GM19438 (cell line): ENCODE results near the gene PAQR4.

Source experiments
- ATAC-seq: cut with Tn5 transposase; IDR thresholded peaks from one replicate; pipeline ENCODE4 v1.9.1; 2021; ENCODE audit warnings: low read depth; ENCODE audit not compliant: unreplicated experiment

PAQR4 gene

DNA sequence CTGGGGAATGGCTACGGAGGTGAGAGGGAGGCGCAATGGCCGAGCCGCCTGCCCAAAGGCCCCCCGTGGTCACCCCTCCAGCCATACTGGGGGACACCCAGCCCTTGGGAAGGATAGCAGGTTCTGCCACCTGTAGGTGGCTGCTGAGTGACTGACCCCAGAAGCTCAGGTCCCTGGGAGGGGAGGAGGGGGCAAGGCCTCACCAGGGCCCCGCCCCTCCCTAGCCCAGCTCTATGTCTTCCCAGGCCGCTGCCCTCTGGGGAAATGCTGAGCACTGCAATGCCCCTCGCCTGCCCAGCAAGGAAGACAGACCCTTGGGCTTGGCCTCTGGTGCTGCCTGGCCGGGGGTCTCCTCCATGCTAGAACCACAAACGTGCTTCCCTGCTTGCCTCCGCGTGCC lies 32.2 kb downstream of the PAQR4 start:
- no peak for ATAC-seq

DNA sequence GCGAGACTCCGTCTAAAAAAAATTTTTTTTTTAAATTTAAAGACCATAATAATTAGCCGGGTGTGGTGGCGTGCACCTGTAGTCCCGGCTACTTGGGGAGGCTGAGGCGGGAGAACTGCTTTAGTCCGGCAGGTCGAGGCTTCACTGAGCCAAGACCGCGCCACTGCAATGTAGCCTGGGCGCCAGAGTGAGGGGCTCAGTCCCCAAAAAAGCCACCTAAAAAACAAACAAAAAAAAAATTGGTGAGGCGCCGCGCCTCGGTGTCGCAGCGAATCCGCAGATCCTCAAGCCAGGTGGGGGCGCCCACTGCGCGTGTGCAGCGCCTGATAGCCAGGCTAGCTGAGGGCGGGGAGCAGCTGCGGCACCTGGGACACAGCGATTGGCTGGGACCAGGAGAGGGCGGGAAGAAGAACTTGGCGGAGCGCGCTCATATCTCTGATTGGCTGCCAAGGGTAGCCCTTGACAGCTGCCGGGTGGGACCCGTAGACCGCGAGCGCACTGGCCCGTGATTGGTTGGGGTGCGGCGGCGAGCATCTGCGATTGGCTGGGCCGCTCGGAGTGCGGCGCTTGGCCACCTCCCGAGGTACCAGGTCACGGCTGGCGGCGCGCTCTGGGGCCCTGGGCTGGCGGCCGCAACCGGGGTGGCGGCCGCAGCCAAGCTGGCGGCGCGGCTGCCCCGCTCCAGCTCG lies 34.6 kb downstream of the PAQR4 start:
- ATAC-seq, result peak; percentile 88

DNA sequence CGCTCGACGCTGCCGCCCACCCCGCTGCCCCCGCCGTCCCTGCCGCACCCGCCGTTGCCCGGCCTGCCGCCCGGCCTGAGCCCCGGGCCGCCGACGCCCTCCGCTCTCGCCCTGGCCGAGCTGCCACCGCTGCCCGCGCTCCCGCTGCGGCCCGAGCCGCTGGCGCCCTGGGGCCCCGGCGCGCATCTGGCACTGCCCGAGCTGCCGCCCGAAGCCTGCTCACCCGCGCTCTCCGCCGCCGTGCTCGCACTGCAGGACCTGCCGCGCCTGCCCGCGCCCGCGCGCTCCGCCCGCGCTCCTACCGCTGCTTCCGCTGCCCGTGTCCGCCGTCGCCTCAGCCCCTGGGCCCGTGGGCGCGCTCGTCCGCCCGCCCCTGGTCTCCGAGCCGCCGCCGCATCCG lies 35.2 kb downstream of the PAQR4 start:
- ATAC-seq, result peak; percentile 0

DNA sequence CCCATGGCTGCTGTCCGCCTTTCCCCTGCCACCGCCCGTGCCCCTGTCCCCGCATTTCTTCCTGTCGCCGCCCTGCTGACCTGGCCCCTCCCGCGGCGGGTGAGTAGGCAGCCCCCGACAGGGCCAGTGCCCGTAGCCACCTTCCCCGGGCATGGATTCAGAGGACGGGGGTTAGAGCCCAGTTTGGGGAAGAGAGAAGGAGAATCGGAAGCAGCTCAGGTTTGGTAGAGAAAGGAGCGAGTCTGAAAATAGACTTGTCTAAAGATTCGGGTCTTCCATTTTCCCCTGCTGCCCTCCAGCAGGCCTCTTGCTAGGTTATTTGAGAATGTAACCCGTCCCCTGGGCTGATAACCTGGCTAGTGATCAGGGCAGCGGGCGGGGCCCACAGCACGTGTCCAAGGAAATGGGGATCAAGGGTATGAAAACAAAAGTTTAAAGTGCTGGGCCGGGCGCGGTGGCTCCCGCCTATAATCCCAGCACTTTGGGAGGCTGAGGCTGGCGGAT lies 35.7 kb downstream of the PAQR4 start:
- ATAC-seq, result no peak

DNA sequence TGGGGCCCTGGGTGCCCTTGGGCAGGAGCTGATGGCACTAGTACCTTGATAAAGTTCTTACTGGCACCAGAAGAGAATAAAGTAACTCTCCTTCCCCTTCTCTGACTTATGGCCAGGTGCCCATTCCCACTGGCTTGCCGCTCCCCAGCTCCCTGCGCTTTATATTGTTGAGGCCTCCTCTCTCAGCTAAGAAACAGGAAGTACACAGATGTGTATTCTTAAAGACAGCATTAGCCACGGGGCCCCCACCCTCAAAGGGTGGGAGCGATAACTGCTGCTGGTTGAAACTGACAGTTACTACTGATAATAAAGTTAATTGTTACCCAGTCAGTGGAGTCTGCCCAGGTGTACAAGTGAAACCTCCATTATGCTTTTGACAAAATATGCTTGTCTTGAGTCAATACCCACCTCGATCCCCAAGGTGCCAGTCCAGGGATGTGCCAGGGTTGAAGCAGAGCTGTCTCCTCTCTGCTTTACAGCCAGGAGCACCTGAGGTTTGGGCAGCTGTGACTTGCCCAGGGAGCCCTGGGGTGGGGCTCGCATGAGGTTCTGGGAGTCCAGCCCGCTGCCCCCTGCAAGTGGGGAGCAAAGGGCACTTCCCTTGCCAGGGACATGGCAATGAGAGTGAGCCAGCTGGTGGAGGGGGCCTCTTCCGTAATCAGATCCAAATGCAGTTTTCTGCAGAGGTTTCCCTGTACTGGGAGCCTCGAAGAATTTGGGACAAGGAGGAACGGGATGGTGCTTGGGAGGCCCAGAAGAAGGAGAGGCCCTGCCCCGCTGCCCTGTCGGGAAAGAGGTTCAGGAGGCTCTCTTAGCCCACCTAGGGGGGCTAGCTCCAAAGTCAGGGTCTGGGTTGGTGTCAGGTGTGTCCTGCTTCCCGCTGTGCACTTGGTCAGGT lies 38.2 kb downstream of the PAQR4 start:
- ATAC-seq, result no peak

DNA sequence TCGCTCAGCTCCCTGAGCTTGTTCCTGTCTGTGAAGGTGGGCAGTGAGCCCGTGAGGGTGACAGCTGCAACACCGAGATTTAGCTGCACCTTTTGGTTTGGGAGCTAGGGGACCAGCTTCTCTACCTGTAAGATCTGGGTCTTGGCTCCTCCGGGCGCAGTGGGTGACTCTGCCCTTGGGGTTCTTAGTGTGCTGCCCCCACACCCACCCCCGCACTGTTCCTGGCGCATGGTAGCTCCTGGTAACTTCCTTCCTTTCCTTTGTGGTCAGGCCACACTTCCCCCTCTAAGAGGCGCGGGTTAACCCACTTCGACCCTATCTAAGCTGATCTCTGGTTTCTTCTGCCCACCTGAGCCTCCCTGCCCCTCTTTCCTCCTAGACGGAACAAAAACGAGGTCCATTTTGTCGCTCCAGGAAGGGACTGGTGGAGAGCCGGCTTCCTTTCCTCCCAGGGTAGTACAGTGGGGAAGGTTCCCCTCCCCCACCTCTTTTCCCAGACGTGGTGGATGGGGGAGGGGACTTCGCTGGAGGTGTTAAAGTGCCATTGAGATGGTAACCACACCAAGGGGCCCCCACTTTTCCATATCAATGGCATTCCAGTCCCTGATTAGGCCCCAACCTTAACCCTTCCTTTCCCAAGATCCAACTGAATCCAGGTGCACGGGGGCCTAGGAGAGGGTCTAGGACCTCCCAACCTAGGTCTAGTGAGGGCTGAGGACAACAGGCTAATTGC lies 39.0 kb downstream of the PAQR4 start:
- ATAC-seq, result no peak

DNA sequence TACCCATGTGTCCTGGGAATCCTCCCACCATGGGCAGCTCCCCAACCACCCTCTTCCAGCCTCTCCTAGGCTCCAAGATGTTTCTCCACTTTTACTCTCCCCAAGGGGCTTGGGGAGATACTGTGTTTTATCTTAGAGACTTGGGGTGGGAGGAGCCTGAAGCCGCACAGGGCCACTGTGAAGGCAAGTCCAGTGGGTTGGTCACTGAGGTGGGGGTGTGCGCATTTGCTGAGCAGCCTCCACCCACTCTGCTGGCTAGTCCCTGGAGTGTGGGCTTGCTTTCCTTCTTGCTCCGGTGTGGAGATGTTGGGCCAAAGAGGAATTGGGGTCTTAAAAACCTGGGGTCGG lies 39.5 kb downstream of the PAQR4 start:
- ATAC-seq, result no peak

DNA sequence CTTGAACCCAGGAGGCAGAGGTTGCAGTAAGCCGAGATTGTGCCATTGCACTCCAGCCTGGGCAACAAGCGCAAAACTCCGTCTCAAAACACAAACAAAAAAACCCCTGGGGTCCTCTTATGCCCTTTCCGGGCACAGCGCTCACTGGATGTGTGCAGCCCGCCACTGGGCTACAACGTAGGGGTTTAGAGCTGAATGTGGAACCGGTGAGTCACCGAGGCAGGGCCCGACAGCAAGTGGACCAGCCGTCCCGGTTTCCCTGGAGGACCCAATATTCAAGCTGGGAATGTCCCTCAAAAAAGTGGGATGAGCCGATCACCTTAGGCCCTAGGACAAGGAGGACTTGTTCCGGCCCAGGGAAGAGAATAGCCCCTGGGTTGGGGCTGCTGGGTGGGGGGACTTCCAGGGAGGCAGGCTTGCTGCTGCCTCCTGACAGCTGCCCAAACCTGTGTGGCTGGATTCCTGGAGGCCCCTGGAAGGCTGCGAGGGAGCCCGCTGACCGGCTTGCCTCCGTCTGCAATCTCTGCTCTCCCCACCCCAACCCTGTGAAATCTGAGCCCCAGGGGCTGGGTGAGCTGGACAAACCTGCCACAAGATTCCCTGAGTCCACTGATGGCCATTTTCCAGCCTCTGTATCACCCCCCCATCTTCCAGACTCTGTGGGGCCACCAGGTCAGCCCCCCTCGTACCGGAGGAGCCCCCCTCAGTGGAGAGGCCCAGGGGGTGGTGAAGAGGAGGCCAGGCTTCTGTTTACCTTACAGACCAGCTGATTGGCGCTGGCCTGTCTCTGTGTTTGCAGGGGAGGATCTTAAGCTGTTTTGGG lies 40.6 kb downstream of the PAQR4 start:
- no peak for ATAC-seq

DNA sequence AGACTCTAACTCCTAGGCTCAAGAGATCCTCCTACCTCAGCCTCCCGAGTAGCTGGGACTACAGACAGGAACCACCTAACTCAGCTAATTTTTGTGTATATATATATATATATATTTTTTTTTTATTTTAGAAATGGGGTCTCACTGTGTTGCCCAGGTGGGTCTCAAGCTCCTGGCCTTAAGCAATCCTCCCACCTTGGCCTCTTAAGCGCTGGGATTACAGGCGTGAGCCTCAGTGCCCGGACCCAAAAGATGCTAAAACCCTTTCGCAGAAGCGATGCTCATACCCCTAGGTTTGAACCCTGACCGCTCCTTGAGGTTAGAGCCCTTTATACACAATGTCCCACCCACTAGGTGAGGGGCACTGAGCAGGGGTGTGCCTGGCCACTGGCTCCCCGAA lies 41.4 kb downstream of the PAQR4 start:
- no peak for ATAC-seq

DNA sequence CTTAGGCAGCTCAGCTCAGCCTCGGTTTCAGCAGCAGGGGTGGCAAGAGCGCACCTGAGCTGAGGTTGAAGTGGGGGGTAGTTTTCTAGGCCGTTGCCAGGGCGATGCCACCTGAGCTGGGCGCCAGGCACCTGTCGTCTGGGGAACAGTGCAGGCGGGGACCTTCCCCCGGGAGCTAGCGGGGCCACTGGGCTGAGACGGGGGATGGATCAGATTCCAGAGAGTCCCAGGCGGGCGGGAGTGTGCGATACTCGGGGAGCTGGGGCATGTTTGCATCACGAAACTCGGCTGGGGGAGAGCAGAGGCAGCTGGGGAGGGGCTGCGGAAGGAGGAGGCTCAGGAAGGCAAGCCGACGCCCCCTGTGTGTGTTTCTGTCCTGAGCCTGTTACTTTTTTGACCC lies 43.1 kb downstream of the PAQR4 start:
- no peak for ATAC-seq

DNA sequence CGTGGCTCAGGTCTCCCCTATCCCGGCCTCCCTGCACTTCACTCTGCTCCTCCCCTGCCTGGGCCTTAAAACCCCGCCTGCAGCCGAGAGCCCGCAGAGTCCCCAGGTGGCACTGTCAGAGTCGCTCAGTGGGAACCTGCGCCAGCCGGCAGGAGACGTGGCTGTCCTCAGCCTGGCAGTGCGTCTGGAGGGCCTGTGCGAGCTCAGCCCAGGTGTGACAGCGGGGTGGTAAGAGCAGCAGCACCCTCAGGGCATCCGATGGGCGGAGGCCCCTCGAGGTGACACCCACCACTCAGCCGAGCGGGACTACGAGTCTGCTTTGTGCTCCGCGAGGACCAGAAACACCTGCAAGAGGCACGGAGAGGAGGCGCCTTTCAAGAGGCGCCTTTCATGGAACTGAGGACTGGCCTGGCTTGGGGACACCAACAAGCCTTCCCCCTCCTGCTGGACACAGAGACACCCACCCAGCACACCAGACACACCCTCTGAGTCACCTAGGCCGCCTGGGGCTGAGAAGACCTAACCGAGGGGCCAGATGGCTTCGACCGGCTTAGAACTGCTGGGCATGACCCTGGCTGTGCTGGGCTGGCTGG lies 43.8 kb downstream of the PAQR4 start, which contains the start of gene CLDN9:
Gene CLDN9 (plus strand): TSS at position 96 of the 593 bp plus-strand sequence. CDS start 440 bp downstream, at position 536.
- ATAC-seq, result no peak

DNA sequence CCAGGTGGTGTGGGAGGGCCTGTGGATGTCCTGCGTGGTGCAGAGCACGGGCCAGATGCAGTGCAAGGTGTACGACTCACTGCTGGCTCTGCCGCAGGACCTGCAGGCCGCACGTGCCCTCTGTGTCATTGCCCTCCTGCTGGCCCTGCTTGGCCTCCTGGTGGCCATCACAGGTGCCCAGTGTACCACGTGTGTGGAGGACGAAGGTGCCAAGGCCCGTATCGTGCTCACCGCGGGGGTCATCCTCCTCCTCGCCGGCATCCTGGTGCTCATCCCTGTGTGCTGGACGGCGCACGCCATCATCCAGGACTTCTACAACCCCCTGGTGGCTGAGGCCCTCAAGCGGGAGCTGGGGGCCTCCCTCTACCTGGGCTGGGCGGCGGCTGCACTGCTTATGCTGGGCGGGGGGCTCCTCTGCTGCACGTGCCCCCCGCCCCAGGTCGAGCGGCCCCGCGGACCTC lies 44.4 kb downstream of the PAQR4 start:
- ATAC-seq, result no peak

DNA sequence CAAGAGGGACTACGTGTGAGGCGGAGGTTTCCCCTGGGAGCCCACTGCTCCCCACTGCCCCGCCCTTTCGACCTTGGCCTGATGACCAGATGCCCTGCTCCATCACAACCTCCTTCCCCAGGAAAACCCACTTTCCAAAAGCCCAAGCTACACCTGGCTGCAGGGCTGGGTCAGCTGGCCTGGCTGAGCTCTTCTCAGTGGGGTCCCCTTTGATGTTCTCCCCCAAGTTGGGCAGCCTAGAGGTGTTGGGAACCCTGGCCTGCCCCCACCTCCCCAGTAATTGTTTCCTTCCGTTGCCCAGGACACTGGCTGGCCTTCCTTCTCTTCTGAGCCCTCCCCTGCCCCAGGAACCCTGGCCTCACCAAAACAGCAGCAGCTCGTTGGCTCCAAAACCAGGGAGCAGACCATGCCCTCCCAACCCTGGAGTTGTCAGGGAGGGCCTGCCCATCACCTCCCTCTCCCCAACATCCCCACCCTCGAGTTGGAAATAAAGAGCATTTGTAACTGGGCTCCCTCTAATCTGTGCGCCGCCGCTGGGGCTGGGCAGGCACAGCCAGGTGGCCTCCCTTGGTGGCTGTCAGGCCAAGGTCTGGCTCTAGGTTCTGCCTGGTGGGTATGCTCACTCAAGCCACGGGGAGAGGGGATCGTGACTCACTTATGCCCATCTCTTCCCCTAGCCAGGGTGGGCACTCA lies 45.0 kb downstream of the PAQR4 start:
- ATAC-seq, result no peak

DNA sequence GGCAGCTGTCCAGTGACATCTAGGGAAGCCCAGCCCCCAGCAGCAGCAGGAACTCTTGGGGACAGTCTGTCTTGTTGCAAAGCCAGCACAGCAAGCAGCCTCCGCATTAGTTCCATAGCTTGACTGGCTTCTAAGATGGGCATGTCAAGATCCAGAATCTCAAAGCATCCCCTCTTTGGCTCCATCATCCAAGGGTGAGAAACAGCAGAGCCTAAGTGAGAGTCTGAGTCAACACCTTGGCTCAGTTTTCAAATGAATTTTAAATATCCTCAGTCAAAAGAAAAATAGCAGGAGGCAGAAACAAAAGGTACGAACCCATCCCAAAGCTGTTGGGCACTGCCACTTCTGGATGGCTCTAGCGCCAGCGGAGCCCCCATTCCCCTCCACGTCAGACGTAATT lies 45.8 kb downstream of the PAQR4 start:
- no peak for ATAC-seq

DNA sequence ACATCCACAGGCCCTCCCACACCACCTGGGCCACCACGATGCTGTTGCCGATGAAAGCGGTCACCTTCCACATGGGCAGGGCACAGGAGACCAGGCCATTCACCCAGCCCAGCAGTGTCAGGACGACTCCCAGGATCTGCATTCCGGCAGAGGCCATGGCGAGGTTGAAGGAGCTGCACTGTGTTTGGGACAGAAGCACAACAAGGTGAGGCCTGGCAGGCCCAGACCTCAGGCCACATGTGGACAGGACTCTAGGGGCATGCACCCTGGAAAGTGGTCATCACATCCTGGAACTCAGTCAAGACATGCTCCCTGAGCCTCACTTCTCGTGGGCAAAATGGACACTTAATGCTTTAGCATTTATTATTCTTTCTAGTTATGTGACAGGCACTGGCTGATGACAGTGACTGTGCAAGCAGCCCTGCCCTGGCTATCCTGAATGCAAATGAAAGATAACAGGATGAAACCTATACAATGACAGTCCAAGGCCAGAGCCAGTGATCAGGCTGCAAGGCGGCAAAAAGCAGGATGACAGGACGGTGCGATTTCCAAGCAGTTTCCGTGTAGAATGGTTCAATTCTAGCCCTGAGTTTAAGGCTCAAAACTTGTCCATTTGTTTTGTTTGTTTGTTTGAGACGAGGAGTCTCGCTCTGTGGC lies 46.8 kb downstream of the PAQR4 start:
- ATAC-seq, result no peak

DNA sequence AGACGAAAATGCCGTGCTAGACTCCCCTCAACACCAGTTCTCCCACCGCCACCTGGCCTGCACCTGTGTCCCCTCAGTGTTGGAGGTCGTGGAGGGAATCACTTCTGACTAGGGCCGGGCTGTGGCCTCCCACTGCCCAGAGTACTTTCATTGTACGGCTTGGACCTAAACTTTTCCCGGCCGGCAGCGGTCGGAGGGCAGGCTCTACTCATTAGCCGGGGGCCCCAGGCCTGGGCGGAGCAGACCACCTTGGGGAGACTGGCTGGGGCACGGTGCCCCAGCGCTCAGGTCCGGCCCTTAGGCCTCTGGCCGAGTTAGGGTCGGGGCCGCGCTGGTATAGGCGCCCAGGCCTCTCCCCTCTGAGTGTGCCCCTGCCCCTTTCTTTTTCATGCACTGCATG lies 48.2 kb downstream of the PAQR4 start:
- no peak for ATAC-seq

DNA sequence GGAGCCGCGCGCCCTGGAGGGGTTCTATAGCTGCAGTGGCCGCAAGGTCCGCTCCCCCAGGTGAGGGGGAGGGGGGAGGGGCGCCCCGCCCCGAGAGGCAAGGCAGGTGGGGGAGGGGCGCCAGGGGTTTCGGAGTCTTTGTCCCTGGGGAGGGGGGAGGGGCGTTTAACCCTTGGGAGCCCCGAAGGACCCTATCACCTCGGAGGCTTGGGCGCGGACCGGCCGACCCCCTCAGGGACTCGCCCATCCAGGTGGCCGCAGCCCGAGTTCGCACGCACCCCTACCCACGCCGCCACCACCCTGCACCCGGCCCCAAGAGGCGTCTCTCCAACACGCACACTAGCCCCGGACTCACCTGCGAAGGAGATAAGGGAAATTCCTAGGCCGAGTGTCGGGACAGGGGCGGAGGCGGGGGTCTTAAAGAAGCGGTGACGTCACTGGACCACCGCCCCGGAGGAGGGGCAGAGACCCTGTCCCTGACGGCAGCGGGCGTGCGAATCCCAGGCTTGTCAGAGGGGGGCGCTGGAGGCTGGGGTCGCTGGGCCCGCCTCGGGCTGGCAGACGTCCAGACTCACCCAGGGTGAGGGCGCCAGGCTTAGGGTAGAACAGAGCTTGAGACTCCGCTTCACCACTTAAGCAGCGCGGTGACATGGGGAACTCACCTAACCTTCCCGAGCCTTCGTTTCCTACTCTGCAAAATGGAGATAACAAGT lies 48.8 kb downstream of the PAQR4 start, which contains the start of gene CLDN6:
Gene CLDN6 (minus strand): TSS at position 390 of the 713 bp plus-strand sequence. CDS start 2,162 bp downstream, outside the sequence.
- no peak for ATAC-seq
